Activated naive CD8-positive, alpha-beta T cell treated with anti-CD3 and anti-CD28 coated beads, Interleukin-2, amount 10 ng/mL, durations not matched to agents 7 days and 5 days (primary cell): Measurements from ENCODE around the gene FAM184B. TPM values are rescaled to one million over a fixed set of nuclear protein-coding genes. Genes with fewer than 3 reads are reported as not detected.
A peak's percentile ranks its signal among the peaks of the same experiment; 100 is the strongest.

Source experiments
- ATAC-seq: fragments of 150-1000 bp; cut with Tn5 transposase; one replicate; pipeline ENCODE4 v1.10.0; 2021; ENCODE audit warnings: low read depth, moderate library complexity
- POLR2A ChIA-PET: fragments of 350-600 bp; sonication (Branson Sonifier 250); formaldehyde crosslinking; loops from one replicate; lab custom pipeline; 2021; ENCODE audit warnings: antibody characterized with exemption; lab: Charles Lee
- DNase-seq: peaks from one replicate; pipeline ENCODE4 v3.0.0; 2021
- H3K27ac Mint-ChIP-seq: one replicate; pipeline ENCODE4 v1.8.0; 2022; ENCODE audit warnings: mild to moderate bottlenecking, mixed read lengths
- H3K27me3 Mint-ChIP-seq: one replicate; pipeline ENCODE4 v1.8.0; 2022; ENCODE audit warnings: mild to moderate bottlenecking, moderate library complexity, mixed read lengths
- H3K36me3 Mint-ChIP-seq: one replicate; pipeline ENCODE4 v1.8.0; 2021; ENCODE audit warnings: mild to moderate bottlenecking, mixed read lengths
- H3K4me1 Mint-ChIP-seq: one replicate; pipeline ENCODE4 v1.8.0; 2021; ENCODE audit warnings: mixed read lengths
- H3K4me3 Mint-ChIP-seq: one replicate; pipeline ENCODE4 v1.8.0; 2022; ENCODE audit warnings: mild to moderate bottlenecking, moderate library complexity, mixed read lengths
- H3K9me3 Mint-ChIP-seq: one replicate; pipeline ENCODE4 v1.8.0; 2021; ENCODE audit warnings: mixed read lengths
- total RNA-seq, 2 experiments: library from RNA; stranded (reverse); gene quantifications; one replicate each; pipeline ENCODE4 v1.2.3, GENCODE V29; 2021

The FAM184B gene
- total RNA-seq, 2 experiments from 2014 or later = not detected

- ATAC-seq (no peak), DNase-seq (no peak)
- H3K27me3 Mint-ChIP-seq = peaks cover 3% of the 10 kb centered on the region
- POLR2A ChIA-PET = no interaction called here
- no peak overlapping the region for H3K27ac Mint-ChIP-seq
- H3K9me3 Mint-ChIP-seq = no peaks in the 10 kb centered on the region
- H3K4me1 Mint-ChIP-seq = peaks cover 8% of the 10 kb centered on the region
- H3K4me3 Mint-ChIP-seq = no peak overlapping the region
- no peaks in the 10 kb centered on the region for H3K36me3 Mint-ChIP-seq
Measured at GRCh38 chr4:17766826-17767458, 14.5 kb downstream of the FAM184B start.

GRCh38 chr4:17765514-17766286 is 15.7 kb downstream of the FAM184B start:
- peaks cover 8% of the 10 kb centered on the region for H3K4me1 Mint-ChIP-seq
- ATAC-seq (peak; percentile 26), DNase-seq (no peak)
- POLR2A ChIA-PET = interaction anchor here (0.9 kb wide), 1 partner anchor 39 kb away, joined by 3 read pairs; no protein-coding TSS in a partner anchor
- no peak overlapping the region for H3K27ac Mint-ChIP-seq
- peaks cover 3% of the 10 kb centered on the region for H3K27me3 Mint-ChIP-seq
- no peaks in the 10 kb centered on the region for H3K9me3 Mint-ChIP-seq
- H3K36me3 Mint-ChIP-seq = no peaks in the 10 kb centered on the region
- H3K4me3 Mint-ChIP-seq = peak overlapping the region; percentile 15

GRCh38 chr4:17763931-17764330 is 17.5 kb downstream of the FAM184B start:
- no peak overlapping the region for H3K27ac Mint-ChIP-seq
- POLR2A ChIA-PET = no interaction called here
- peaks cover 8% of the 10 kb centered on the region for H3K4me1 Mint-ChIP-seq
- H3K9me3 Mint-ChIP-seq = no peaks in the 10 kb centered on the region
- H3K4me3 Mint-ChIP-seq = no peak overlapping the region
- no peaks in the 10 kb centered on the region for H3K36me3 Mint-ChIP-seq
- H3K27me3 Mint-ChIP-seq = no peaks in the 10 kb centered on the region
- ATAC-seq = no peak
- DNase-seq = no peak

- Mint-ChIP-seq H3K4me3 (no peak overlapping the region), H3K27me3 (peaks cover under 1% of the 10 kb centered on the region), H3K36me3 (no peaks in the 10 kb centered on the region), H3K9me3 (no peaks in the 10 kb centered on the region), H3K27ac (no peak overlapping the region), H3K4me1 (peaks cover 8% of the 10 kb centered on the region)
- ATAC-seq = no peak
- POLR2A ChIA-PET = no interaction called here
- no peak for DNase-seq
Measured at GRCh38 chr4:17763416-17763815, 18.0 kb downstream of the FAM184B start.

GRCh38 chr4:17762726-17763125 is 18.7 kb downstream of the FAM184B start:
- Mint-ChIP-seq H3K27ac (no peak overlapping the region), H3K4me3 (no peak overlapping the region), H3K9me3 (no peaks in the 10 kb centered on the region), H3K36me3 (no peaks in the 10 kb centered on the region), H3K27me3 (peaks cover 7% of the 10 kb centered on the region), H3K4me1 (peaks cover 8% of the 10 kb centered on the region)
- ATAC-seq (no peak), DNase-seq (no peak)
- POLR2A ChIA-PET = no interaction called here

- POLR2A ChIA-PET = no interaction called here
- Mint-ChIP-seq H3K27ac (no peak overlapping the region), H3K4me3 (no peak overlapping the region), H3K9me3 (no peaks in the 10 kb centered on the region), H3K27me3 (peaks cover 12% of the 10 kb centered on the region), H3K36me3 (no peaks in the 10 kb centered on the region), H3K4me1 (peaks cover 8% of the 10 kb centered on the region)
- ATAC-seq (no peak), DNase-seq (no peak)
Measured at GRCh38 chr4:17761062-17761461, 20.4 kb downstream of the FAM184B start.

GRCh38 chr4:17760626-17761025 is 20.8 kb downstream of the FAM184B start:
- no peak overlapping the region for H3K27ac Mint-ChIP-seq
- H3K36me3 Mint-ChIP-seq = no peaks in the 10 kb centered on the region

GRCh38 chr4:17758485-17758884 is 22.9 kb downstream of the FAM184B start:
- no peaks in the 10 kb centered on the region for H3K4me1 Mint-ChIP-seq
- ATAC-seq = no peak
- H3K27ac Mint-ChIP-seq = no peak overlapping the region
- no peaks in the 10 kb centered on the region for H3K9me3 Mint-ChIP-seq
- no peak for DNase-seq
- POLR2A ChIA-PET = no interaction called here
- H3K36me3 Mint-ChIP-seq = no peaks in the 10 kb centered on the region
- no peak overlapping the region for H3K4me3 Mint-ChIP-seq
- H3K27me3 Mint-ChIP-seq = peaks cover 18% of the 10 kb centered on the region

More at GRCh38 chr4:17760626-17761025, 20.8 kb downstream of the FAM184B start:
- POLR2A ChIA-PET = no interaction called here
- DNase-seq (no peak), ATAC-seq (no peak)
- Mint-ChIP-seq H3K27me3 (peaks cover 16% of the 10 kb centered on the region), H3K9me3 (no peaks in the 10 kb centered on the region), H3K4me3 (no peak overlapping the region), H3K4me1 (peaks cover 3% of the 10 kb centered on the region)

- Mint-ChIP-seq H3K4me1 (no peaks in the 10 kb centered on the region), H3K4me3 (no peak overlapping the region), H3K36me3 (no peaks in the 10 kb centered on the region), H3K27me3 (peaks cover 18% of the 10 kb centered on the region), H3K9me3 (no peaks in the 10 kb centered on the region), H3K27ac (no peak overlapping the region)
- ATAC-seq = no peak
- no peak for DNase-seq
- POLR2A ChIA-PET = no interaction called here
Measured at GRCh38 chr4:17757621-17758020, 23.8 kb downstream of the FAM184B start.

GRCh38 chr4:17753646-17754045 is 27.8 kb downstream of the FAM184B start:
- no peak for DNase-seq
- POLR2A ChIA-PET = no interaction called here
- Mint-ChIP-seq H3K4me3 (no peak overlapping the region), H3K27ac (no peak overlapping the region), H3K36me3 (no peaks in the 10 kb centered on the region), H3K4me1 (no peaks in the 10 kb centered on the region), H3K27me3 (peaks cover 18% of the 10 kb centered on the region), H3K9me3 (no peaks in the 10 kb centered on the region)
- no peak for ATAC-seq

- H3K36me3 Mint-ChIP-seq = no peaks in the 10 kb centered on the region
- H3K4me3 Mint-ChIP-seq = no peak overlapping the region
- DNase-seq (no peak), ATAC-seq (no peak)
- no peaks in the 10 kb centered on the region for H3K9me3 Mint-ChIP-seq
- POLR2A ChIA-PET = no interaction called here
- peaks cover 2% of the 10 kb centered on the region for H3K27me3 Mint-ChIP-seq
- H3K27ac Mint-ChIP-seq = no peak overlapping the region
- no peaks in the 10 kb centered on the region for H3K4me1 Mint-ChIP-seq
Measured at GRCh38 chr4:17740702-17741101, 40.7 kb downstream of the FAM184B start.

- H3K27me3 Mint-ChIP-seq = peaks cover 2% of the 10 kb centered on the region
- POLR2A ChIA-PET = no interaction called here
- ATAC-seq = no peak
Measured at GRCh38 chr4:17736484-17736883, 44.9 kb downstream of the FAM184B start.

GRCh38 chr4:17726911-17727310 is 54.5 kb downstream of the FAM184B start:
- DNase-seq = no peak
- H3K36me3 Mint-ChIP-seq = no peaks in the 10 kb centered on the region
- peaks cover 3% of the 10 kb centered on the region for H3K9me3 Mint-ChIP-seq
- ATAC-seq = no peak
- no peak overlapping the region for H3K4me3 Mint-ChIP-seq
- no peak overlapping the region for H3K27ac Mint-ChIP-seq
- H3K27me3 Mint-ChIP-seq = peaks cover 6% of the 10 kb centered on the region
- H3K4me1 Mint-ChIP-seq = no peaks in the 10 kb centered on the region
- POLR2A ChIA-PET = no interaction called here

More at GRCh38 chr4:17736484-17736883, 44.9 kb downstream of the FAM184B start:
- Mint-ChIP-seq H3K27ac (no peak overlapping the region), H3K4me3 (no peak overlapping the region), H3K36me3 (no peaks in the 10 kb centered on the region), H3K9me3 (peaks cover 1% of the 10 kb centered on the region), H3K4me1 (no peaks in the 10 kb centered on the region)
- no peak for DNase-seq

- H3K4me3 Mint-ChIP-seq = no peak overlapping the region
- H3K4me1 Mint-ChIP-seq = no peaks in the 10 kb centered on the region
- POLR2A ChIA-PET = no interaction called here
- no peaks in the 10 kb centered on the region for H3K36me3 Mint-ChIP-seq
- peaks cover 3% of the 10 kb centered on the region for H3K9me3 Mint-ChIP-seq
- peaks cover 4% of the 10 kb centered on the region for H3K27me3 Mint-ChIP-seq
- ATAC-seq (no peak), DNase-seq (no peak)
- H3K27ac Mint-ChIP-seq = no peak overlapping the region
Measured at GRCh38 chr4:17723648-17724047, 57.8 kb downstream of the FAM184B start.
